Heart right ventricle (tissue), 16 donors: Measurements from ENCODE around the gene VPS37D. TPM values are rescaled to one million over a fixed set of nuclear protein-coding genes. Genes with fewer than 3 reads are reported as not detected.

Experiments used
- ATAC-seq, 8 donors: fragments of 200-7000 bp; cut with Tn5 transposase; one replicate each; pipeline ENCODE4 v1.9.1; 2020; ENCODE audit warnings: mild to moderate bottlenecking in 8 of 8, moderate library complexity in 8 of 8, moderate number of reproducible peaks in 1 of 8
- DNase-seq, 2 donors: peaks; one replicate each; pipeline ENCODE4 v3.0.0-alpha.2; 2020
- H3K27ac ChIP-seq, 10 donors: fragments of 200-600 bp; sonication (generic) in 2 of 10; one replicate each; pipeline versions ENCODE4 v1.5.0 to v1.8.0; 2020 to 2022; ENCODE audit warnings: mild to moderate bottlenecking in 3 of 10
- H3K27me3 ChIP-seq, 7 donors: fragments of 200-600 bp; one replicate each; pipeline ENCODE4 v1.8.0; 2021 to 2022; ENCODE audit warnings: mild to moderate bottlenecking in 2 of 7
- H3K36me3 ChIP-seq, 9 donors: fragments of 200-600 bp; sonication (generic) in 1 of 9; one replicate each; pipeline versions ENCODE4 v1.5.0 to v1.8.0; 2020 to 2022; ENCODE audit warnings: mild to moderate bottlenecking in 2 of 9
- H3K4me1 ChIP-seq, 9 donors: fragments of 200-600 bp; sonication (generic) in 1 of 9; one replicate each; pipeline versions ENCODE4 v1.5.0 to v1.8.0; 2020 to 2022; ENCODE audit warnings: mild to moderate bottlenecking in 4 of 9
- H3K4me3 ChIP-seq, 10 donors: fragments of 200-600 bp; sonication (generic) in 2 of 10; one replicate each; pipeline versions ENCODE4 v1.5.0 to v1.8.0; 2020 to 2022; ENCODE audit warnings: mild to moderate bottlenecking in 7 of 10, moderate library complexity in 2 of 10
- H3K9me3 ChIP-seq, 11 donors: fragments of 200-600 bp in 10 of 11; sonication (generic) in 2 of 11; one replicate each; pipeline versions ENCODE4 v1.5.0 to v1.8.0; 2013 to 2022; ENCODE audit warnings: mild to moderate bottlenecking in 2 of 11, control low read depth in 1 of 11, moderate library complexity in 1 of 11
- CTCF ChIP-seq, 9 donors: fragments of 200-600 bp; sonication (generic) in 2 of 9; IDR thresholded peaks; one replicate each; pipeline versions ENCODE4 v1.5.0 to v1.8.0; 2021 to 2022; ENCODE audit warnings: antibody characterized with exemption in 9 of 9, mild to moderate bottlenecking in 5 of 9, moderate library complexity in 1 of 9
- WGBS, 2 donors: extraction: QIAGEN DNeasy Blood & Tissue Kit; methylation state at CpG; one replicate each; pipeline ENCODE4 v1.1.7; 2013; ENCODE audit warnings: inconsistent platforms in 1 of 2; 5-methylcytosine and 5-hydroxymethylcytosine counted together
- intact Hi-C, 10 donors: fragments of 100-400 bp; cut with DNase I; formaldehyde crosslinking; loops; one replicate each; pipeline versions ENCODE4 v1.11.1 to v1.14.2; 2022
- polyA plus RNA-seq, 2 donors: library from polyadenylated mRNA; stranded (reverse); fragments of 200-250 nt; gene quantifications; one replicate each; pipeline ENCODE4 v1.2.3, GENCODE V29; 2013
- total RNA-seq, 10 donors: library from RNA; stranded (reverse); fragmentation: NEBNext Ultra II Directional in 3 of 10; extraction: Animal tissue kit (Norgen Biotek cat#: 25700) in 3 of 10; gene quantifications; one replicate each; pipeline versions ENCODE4 v1.2.1 to v1.2.4, GENCODE V29; 2021 to 2023
- donor health status: Arrhythmogenic right ventricular cardiomyopathy.
- donor health status: ischemic (EF 13 %, LVEDD 7.1; RV severe dilation, severe dysfunction).
- donor health status: healthy with polysubstance abuse.
- donor health status: DM: no; HTN: yes; CAD: no.
- donor health status: DM: no; HTN: no; CAD: no.
- donor health status: ischemic (EF 25% LVEDD 6.9; RV normal size, moderate dysfunction).
- donor health status: ischemic (EF 25% LVEDD 5.7; RV mildly dilated, moderate dysfunction).
- donor health status: healthy.
- donor health status: DM: yes; HTN: yes; CAD: no.
- donor health status: Ischemic cardiomyopathy.
- donor health status: ischemic (EF 35%, LVEDD 5.7; RV mildly dilated, moderate dysfunction).
- donor health status: nonischemic (EF 11% LVEDD 7.7; RV severe dilation, severe dysfunction).
- donor health status: DM: yes; HTN: yes; CAD: no.
- donor health status: PGD.
- donor health status: ischemic (EF 29% LVEDD 5.4; RV normal size, mild dysfunction).
- donor health status: nonischemic (EF 23%, LVEDD 6.1; RV moderate dilation, normal function).

Gene VPS37D
- total and polyA plus RNA-seq, 12 donors = 1.1 to 3.6 (median 2.1) TPM

DNA sequence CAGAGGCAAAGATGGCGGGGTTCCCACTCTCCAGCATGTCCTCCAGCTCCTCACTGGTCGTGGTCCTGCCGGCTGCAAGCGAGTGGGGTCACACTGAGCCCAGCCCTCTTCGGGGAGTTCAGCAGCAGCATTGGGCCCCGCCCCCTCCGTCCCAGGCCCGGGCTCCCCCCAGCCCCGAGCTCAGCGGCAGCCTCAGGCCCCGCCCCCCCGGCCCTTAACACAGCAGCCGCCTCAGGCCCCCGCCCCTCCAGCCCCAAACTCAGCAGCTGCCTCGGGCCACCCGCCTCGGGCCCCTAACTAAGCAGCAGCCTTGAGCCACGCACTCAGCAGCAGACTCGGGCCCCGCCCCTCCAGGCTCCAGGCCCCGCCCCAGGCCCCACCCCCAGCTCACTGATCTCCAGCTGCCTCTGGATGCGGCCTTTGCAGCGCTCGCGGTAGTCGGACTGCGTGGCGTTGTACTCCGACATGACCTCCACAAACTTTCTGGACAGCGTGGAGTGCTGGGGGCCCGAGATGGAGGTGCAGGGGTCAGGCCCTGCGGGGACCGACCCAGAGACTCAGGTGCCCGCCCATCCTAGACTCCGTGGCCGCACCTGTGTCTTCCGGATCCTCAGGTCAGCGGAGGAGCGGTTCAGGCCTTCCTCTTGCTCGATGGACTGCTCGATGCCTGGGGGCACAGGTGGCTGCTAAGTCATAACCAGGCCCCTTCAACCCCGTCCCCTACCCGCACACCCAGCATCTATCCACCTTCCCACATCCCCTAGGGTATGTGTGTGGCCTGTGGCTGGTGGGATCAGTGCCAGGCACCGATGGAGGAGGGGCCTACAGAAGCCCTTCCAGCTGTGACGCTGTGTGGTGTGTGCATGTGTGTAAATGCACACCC, 36.4 kb downstream of the VPS37D start:
- peak in 1 of 2 donors; percentile 46 for DNase-seq
- H3K9me3 ChIP-seq = no peaks in the 10 kb centered on the region
- H3K27ac ChIP-seq = no peak overlapping the region
- WGBS, 2 donors = 34 to 35% methylated on average over 43 to 44 of the region's 45 CpGs
- intact Hi-C loops = no loop called here
- TF ChIP-seq CTCF (IDR thresholded peaks at IDR 0.05) = no peak
- H3K36me3 ChIP-seq = peaks cover 0 to 29% (median 0%) of the 10 kb centered on the region in 9 donors
- peak in 7 of 8 donors; percentile 43 to 68 (median 53) for ATAC-seq
- peak overlapping the region in 4 of 10 donors; percentile 17 to 23 (median 21) for H3K4me3 ChIP-seq
- H3K4me1 ChIP-seq = peaks cover 0 to 6% (median 0%) of the 10 kb centered on the region in 9 donors
- no peaks in the 10 kb centered on the region for H3K27me3 ChIP-seq

DNA sequence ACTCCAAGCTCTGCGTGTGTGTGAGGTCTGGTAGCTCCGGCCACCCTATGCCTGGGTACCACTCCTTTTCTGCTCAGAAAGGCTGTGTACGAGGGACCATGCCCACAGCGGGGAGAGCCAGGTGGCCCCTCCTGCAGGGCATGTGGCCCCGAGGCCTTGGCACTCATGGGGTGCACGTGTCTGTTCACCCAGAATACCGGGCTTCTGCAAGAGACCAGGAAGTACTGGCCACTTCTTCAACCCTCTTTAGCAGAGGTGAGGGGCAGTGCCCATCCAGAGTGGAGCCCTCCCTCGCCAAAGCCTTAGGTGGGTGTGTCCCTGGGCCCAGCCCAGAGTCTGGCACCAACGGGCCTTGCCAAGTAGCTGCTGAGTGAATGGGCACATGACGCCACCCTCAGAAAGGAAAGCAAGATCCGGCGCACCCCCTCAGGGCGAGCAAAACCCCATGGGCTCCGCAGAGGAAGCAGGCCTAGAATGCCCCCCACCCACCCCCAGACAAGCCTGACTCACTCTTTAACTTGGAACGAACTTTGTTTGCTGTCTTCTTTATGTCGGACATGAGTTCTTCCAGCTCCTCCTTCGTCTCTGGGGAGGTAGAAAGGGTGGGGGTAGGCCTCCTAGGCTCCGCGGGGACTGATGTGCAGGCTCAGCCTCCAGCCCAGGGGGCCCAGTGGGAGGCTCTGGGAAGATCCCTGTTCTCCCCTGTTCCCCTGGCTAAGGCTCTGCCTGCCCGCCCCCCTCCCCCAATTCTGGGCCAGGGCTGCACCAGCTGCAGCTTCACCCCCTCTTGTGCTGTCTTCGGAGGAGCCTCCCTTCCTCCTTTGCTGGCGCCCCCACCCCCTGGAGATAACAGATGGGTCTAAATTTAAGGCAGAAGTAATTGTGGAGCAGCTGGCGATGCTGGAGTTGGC, 37.3 kb downstream of the VPS37D start:
- no peak for TF ChIP-seq CTCF (IDR thresholded peaks at IDR 0.05)
- intact Hi-C loops = no loop called here
- Histone ChIP-seq H3K9me3 (no peaks in the 10 kb centered on the region), H3K4me3 (no peak overlapping the region), H3K27ac (no peak overlapping the region), H3K27me3 (no peaks in the 10 kb centered on the region), H3K4me1 (peaks cover 0 to 6% (median 0%) of the 10 kb centered on the region in 9 donors), H3K36me3 (peaks cover 0 to 20% (median 0%) of the 10 kb centered on the region in 9 donors)
- DNase-seq (no peak), ATAC-seq (no peak)
- 84 to 87% methylated on average over 23 of the region's 23 CpGs for WGBS, 2 donors

GRCh38 chr7:73705551-73705920, 37.9 kb downstream of the VPS37D start:
- TF ChIP-seq CTCF (IDR thresholded peaks at IDR 0.05) = no peak
- Histone ChIP-seq H3K9me3 (no peaks in the 10 kb centered on the region), H3K4me1 (peaks cover 0 to 6% (median 0%) of the 10 kb centered on the region in 9 donors), H3K36me3 (peaks cover 0 to 15% (median 0%) of the 10 kb centered on the region in 9 donors), H3K27me3 (no peaks in the 10 kb centered on the region), H3K27ac (no peak overlapping the region), H3K4me3 (no peak overlapping the region)
- 93% methylated on average over 10 of the region's 10 CpGs for WGBS, 2 donors
- intact Hi-C loops = no loop called here
- no peak for DNase-seq
- no peak for ATAC-seq
